Occipital lobe (tissue), 2 donors: ENCODE results near the gene SF3B3. TPM values are rescaled to one million over a fixed set of nuclear protein-coding genes. Genes with fewer than 3 reads are reported as not detected.
"Not testable (repeated sequence)": the region's sequence is repeated elsewhere in the genome, so short reads cannot be mapped to it uniquely, and the experiment has no call there.

Experiments
- DNase-seq: peaks from one replicate; lab custom pipeline; 2025; lab: John Stamatoyannopoulos, UW
- total RNA-seq: library from RNA; depleted of rRNA; stranded (reverse); fragments of >200 nt; gene quantifications from one replicate; pipeline ENCODE4 v1.2.3, GENCODE V29; 2014

Gene SF3B3
- total RNA-seq, 1 donor from 2014 or later: 87.3 TPM

GRCh38 chr16:70511833-70512232 is 11.8 kb upstream of the SF3B3 start:
- no peak for DNase-seq

- no peak for DNase-seq
Measured at GRCh38 chr16:70512456-70512855, 11.2 kb upstream of the SF3B3 start.

- no peak for DNase-seq
Measured at GRCh38 chr16:70520612-70521297, 2.9 kb upstream of the SF3B3 start.

- DNase-seq: no peak
Measured at GRCh38 chr16:70522216-70523075, 1.2 kb upstream of the SF3B3 start.

- DNase-seq: peak; percentile 83
Measured at GRCh38 chr16:70523076-70523742, 407 bp upstream of the SF3B3 start, which contains the start of gene COG4. TSS of gene COG4 (minus strand) at chr16:70523554. CDS start at chr16:70523543, 11 bp downstream.

GRCh38 chr16:70524399-70524825 is 796 bp downstream of the SF3B3 start:
- not testable (repeated sequence) for DNase-seq

GRCh38 chr16:70526403-70526802 is 2.8 kb downstream of the SF3B3 start:
- DNase-seq: no peak

GRCh38 chr16:70527315-70527996 is 3.8 kb downstream of the SF3B3 start:
- no peak for DNase-seq

GRCh38 chr16:70529051-70529777 is 5.6 kb downstream of the SF3B3 start:
- no peak for DNase-seq

- DNase-seq: not testable (repeated sequence)
Measured at GRCh38 chr16:70529954-70530353, 6.3 kb downstream of the SF3B3 start.

- DNase-seq: no peak
Measured at GRCh38 chr16:70534971-70535370, 11.4 kb downstream of the SF3B3 start.

GRCh38 chr16:70540994-70541393 is 17.4 kb downstream of the SF3B3 start:
- no peak for DNase-seq

GRCh38 chr16:70544548-70544947 is 20.9 kb downstream of the SF3B3 start:
- DNase-seq: no peak

GRCh38 chr16:70548936-70549335 is 25.3 kb downstream of the SF3B3 start:
- no peak for DNase-seq

GRCh38 chr16:70550082-70550481 is 26.5 kb downstream of the SF3B3 start:
- no peak for DNase-seq

- no peak for DNase-seq
Measured at GRCh38 chr16:70551788-70552187, 28.2 kb downstream of the SF3B3 start.

- DNase-seq: no peak
Measured at GRCh38 chr16:70552675-70553074, 29.1 kb downstream of the SF3B3 start.

- DNase-seq: no peak
Measured at GRCh38 chr16:70553645-70554044, 30.0 kb downstream of the SF3B3 start.

- no peak for DNase-seq
Measured at GRCh38 chr16:70556063-70556462, 32.4 kb downstream of the SF3B3 start.

GRCh38 chr16:70561623-70562022 is 38.0 kb downstream of the SF3B3 start:
- DNase-seq: peak; percentile 29

- no peak for DNase-seq
Measured at GRCh38 chr16:70563636-70564035, 40.0 kb downstream of the SF3B3 start.
